AML-193 (cell line): ENCODE data around the gene POTEB.
"Not testable (repeated sequence)": the region's sequence is repeated elsewhere in the genome, so short reads cannot be mapped to it uniquely, and the experiment has no call there.

Experiments
- DNase-seq, 2 experiments: peaks; one replicate each; lab custom pipeline; 2025; lab: John Stamatoyannopoulos, UW

POTEB gene

GRCh38 chr15:21877635-21878034 is at the start of gene POTEB:
POTEB (minus strand) TSS chr15:21877735; CDS start chr15:21877246, 489 bp downstream.
- DNase-seq, result not testable (repeated sequence)

DNA sequence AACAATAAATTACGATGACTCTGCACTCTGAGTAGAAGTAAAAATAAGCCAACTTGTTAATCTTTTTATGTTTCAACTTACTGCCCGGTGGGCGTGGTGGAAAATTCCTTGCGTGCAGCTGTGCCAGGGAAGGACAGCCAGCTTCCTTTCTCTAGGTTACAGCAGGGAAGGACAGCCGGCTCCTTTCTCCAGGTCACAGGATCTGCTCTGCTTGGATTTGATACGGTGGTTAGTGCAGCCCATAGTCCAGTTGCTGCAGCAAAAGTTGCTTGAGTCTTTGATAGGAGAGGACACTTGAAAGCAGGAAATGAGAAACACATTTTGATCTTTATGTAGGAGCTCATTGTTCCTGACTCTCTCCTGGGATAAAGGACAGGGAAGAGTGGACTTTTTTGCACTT is 13.4 kb upstream of the POTEB start:
- not testable (repeated sequence) for DNase-seq

- DNase-seq, result not testable (repeated sequence)
Measured at GRCh38 chr15:21889542-21889941, 12.0 kb upstream of the POTEB start.

GRCh38 chr15:21838831-21839230 is 38.7 kb downstream of the POTEB start:
- DNase-seq, result not testable (repeated sequence)
